Measurements from ENCODE around the gene PRELID1.
"Not testable (repeated sequence)": the region's sequence is repeated elsewhere in the genome, so short reads cannot be mapped to it uniquely, and the experiment has no call there.

PRELID1 gene

DNA sequence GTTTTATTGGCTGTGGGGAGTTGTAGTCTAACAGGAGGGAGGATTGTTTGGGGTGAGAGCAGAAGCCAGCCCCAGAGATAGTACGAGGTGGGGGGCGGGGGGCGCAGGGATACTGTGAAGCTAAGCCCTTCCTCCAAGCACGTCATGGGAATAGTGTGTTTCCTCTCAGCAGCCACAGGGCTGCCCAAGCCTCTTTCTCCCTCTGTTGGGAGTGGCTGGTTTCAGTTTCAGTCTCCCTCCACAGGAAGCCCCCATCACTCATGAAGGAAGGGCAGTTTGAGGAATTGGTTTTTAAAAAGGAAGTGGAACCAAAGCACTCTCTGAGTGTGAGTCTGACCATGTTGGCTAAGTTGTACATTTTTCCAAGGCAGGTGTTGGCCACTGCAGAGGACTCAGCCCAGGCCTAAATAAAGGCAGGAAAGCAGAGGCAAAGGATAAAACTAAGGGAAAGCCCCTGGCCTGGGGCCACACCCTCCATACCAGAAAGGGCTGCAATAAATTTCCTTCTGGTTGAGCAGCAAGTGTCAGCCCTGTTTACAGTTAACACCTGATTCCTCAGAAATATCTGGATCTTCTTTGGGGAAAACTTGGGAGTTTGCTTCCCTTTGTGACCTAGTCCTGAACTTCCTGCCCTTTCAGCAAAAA lies 3.2 kb upstream of the PRELID1 start:
- peak; percentile 42 for DNase-seq

DNA sequence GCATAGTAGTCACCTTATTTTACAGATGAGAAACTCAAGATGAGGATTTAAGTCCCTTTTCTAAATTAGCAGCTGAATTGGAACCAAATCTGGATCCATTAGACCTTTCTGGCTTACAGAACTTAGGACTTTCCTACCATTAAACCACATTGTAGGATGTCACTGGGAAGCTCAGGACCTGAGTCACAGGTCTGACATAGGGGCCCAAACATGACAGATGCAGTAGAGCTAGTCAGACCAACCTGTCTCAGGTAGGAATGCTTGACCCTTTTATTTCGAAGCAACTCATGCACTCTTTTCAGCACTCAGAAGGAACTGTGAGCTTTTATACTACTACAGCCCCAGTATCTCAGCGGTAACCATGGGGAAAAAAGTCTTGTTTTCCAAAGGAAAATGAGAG lies 2.6 kb upstream of the PRELID1 start:
- DNase-seq: no peak

DNA sequence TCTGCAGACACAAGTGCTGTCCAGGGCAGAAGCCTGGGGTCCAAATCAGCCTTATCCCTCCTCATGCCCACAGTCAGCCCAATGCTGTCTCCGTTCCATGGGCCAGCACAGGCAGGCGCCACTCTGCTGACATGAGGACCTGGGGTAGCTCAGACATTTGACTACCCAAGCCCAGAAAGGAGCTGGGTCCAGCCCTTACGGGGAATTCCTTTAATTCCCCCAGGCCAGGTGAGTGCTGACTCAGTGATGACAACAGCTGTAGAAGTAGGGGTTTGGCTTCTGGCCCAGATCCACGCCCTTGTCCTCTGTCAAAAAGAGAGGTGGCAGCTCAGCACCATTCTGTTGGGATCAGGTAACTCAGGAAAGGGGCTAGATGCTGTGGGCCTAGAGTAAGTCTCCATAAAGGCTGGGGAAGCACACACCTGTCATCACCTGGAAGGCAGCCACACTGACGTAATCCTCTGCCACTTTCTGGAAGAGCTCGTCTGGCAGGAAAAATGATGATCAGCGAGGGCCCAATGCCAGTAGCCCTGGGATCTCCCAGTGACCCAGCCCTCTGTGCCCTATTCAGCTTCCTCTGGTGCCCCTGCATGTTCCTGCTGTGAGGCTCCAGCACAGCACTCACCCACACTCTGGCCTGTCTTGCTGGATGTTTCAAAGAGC lies 2.0 kb upstream of the PRELID1 start:
- no peak for DNase-seq

DNA sequence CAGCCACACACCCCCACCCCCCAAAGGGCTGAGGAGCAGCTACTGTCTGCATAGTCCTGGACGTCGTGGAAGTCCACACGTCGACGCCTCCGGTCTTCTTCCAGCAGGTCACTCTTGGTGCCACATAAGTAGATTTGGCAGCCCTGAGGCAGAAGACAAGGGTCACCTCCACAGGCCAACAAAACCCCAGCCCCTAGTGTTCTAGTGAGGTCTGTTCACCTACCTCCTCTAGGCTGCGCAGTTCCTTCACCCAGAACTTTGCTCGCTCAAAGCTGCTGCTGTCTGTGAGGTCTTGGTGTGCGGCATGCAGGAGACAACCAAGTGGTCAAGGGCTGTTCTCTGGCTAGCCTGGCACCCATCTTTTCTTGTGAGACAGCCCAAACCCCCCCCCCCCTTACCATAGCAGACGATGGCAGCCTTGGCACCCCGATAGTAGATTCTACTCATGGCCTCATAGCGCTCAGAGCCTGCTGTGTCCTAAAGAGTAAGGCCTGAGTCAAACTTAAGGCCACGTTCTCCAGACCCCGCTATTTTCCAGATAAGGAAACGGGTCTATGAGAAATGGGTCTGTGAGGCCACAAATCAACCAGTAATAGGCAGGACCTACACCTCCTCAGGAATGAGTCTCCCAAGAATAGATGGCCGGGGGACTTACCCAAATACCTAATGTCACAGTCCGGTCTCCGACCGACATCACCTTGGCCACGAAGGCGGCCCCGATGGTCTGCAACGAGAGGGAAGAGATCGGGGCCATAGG lies 1.1 kb upstream of the PRELID1 start:
- no peak for DNase-seq

DNA sequence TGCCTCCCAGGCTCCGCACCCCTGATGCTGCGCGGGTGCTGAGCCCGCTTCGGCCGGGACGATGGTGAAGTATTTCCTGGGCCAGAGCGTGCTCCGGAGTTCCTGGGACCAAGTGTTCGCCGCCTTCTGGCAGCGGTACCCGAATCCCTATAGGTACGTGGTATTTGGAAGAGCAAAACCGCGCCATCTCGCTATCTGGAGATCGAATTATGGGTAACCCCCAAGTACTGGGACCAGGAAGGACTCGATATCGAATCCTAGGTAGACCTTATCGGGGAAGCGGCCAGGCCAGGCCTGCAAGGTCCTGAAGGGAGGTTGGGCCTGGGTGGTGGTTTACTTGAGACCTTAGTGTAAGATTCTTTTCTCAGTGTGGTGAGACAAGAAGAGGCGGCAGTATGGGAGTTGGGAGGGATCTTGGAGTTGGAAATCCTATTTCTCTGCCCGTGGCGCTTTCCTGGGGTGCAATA lies 359 bp downstream of the PRELID1 start:
- no peak for DNase-seq

DNA sequence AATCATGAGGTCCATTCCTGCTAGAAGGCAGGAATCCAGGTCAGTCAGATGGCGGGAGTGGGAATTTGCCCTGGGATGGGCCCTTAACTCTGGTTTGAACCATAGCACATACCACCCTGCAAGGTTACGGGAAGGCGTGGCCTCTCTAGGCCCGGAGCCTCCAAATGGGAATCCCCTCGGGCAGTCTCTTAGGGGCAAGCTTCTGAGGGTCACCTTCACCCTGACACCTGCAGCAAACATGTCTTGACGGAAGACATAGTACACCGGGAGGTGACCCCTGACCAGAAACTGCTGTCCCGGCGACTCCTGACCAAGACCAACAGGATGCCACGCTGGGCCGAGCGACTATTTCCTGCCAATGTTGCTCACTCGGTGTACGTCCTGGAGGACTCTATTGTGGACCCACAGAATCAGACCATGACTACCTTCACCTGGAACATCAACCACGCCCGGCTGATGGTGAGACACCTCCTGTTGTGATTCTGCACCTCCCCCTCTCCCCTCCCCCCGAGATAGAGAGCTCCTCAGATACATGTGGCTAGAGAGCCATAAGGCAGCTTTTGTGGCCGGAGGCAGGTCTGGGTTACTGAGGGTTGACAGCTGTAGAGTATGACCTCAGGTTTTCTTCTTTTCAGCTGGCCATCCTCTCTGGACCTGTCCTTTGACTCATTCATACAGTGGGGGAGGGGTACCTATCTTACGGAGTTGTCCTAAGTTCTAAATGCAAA lies 957 bp downstream of the PRELID1 start:
- peak; percentile 54 for DNase-seq

DNA sequence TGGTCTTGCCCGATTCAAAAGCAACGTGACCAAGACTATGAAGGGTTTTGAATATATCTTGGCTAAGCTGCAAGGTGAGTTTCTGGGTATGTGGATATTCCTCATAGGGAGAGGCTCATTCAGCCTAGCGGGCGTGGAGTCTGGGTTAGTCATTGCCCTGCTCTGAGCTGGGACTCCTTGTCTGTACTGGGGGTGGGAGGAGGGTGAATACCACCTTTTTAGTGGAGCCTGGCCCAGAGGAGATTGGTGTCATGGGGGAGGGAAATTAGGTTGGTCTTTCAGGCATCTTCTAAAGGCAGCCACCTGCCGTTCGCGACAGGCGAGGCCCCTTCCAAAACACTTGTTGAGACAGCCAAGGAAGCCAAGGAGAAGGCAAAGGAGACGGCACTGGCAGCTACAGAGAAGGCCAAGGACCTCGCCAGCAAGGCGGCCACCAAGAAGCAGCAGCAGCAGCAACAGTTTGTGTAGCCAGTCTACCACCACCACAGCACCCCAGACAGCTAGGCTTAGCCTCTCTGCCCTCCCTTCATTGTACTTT lies 2.6 kb downstream of the PRELID1 start:
- not testable (repeated sequence) for DNase-seq

DNA sequence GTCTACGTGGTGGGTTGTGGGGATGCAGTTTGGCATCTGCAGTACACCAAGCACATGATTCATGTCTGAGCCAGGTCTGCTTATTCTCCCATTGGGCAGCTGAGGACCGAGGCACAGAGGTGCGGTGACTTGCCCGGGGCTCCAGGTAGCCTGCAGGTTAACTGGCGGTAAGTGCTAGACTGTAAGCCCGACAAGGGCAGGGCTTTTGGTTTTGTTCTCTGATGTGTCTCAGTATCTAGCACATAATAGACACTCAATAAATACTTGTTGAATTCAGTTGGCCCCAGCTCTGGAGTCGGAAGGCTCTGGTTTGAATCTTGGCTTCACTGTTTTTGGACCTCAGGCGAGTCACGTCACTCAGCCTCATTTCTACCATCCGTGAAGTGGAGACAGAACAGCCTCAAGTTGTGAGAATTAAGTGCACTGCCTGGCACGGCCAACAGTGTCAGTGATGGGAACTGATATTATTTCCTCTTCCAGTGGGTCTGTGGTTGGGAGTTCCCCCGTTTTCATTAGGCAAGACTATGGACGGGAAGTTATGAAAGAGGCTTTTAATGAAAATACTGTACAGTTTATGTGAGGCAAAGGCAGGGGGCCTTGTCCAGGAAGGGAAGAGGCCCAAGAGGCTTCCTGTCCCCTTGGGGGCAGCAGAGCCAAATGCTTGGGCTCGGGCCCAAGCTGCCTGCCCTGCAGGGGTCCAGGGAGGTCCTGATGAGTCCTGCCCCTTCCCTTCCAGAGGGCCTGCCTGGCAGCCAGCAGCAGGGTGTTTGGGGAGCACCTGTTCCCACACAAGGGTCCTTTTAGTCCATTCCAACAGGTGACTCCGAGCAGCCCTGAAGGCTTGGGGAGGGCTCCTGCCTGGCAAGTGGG lies 3.3 kb downstream of the PRELID1 start:
- DNase-seq: no peak

DNA sequence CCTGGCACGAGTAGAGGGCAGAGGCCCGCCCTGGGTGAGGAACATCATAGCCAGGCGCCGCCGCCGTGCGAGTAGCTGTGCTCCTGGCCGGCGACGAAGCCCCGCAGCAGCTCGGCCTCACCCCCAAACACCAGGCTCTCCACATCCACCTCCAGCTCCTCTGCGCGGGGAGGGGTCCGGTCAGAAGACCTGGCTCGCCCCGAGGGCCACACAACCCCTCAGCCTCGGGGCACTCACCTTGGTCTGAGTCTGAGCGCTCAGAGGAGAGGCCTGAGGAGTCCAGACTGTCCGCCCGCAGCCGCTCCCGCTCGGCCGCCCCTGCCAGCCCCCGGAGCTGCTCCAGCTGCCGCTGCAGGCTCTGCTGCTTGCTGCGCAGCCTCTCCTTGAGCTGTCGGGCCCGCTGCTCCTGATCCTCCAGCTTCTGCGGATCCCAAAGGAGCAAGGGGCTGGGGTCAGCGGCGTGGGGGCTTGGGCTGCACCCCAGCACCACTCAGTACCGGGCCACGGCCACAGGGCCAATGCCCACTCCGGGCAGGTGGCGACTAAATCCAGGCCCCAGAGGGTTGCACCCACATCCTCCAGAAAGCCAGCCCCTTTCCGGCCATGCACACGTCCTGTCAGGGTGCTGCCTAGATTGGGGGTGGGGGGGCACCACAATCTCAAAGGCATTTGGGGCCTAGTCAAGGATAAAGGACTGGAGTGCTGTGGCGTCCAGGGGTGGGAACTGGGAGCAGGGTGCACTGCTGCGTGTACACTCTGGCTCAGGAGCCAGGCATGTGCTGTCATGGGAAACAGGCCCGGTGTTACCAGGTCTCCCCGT lies 4.2 kb downstream of the PRELID1 start:
- no peak for DNase-seq

DNA sequence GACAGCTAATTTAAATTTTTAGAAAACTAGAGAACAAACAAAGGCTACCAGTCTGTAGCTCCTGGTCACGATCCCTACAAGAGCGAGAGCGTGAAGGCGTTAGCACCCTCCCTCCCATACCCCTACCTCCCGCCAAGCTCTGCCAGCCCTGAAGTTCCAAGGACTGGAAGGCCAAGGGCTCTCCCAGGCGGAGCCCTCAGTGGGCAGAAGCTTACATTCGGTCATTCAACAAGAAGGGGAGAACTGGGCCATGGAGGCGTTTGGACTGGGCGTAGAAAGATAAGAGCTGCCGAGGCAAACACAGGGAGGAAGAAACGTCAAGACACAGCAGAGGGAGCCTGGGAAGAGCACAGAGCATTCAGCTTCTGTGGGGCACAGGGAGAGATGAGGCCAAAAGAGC lies 5.1 kb downstream of the PRELID1 start:
- no peak for DNase-seq

DNA sequence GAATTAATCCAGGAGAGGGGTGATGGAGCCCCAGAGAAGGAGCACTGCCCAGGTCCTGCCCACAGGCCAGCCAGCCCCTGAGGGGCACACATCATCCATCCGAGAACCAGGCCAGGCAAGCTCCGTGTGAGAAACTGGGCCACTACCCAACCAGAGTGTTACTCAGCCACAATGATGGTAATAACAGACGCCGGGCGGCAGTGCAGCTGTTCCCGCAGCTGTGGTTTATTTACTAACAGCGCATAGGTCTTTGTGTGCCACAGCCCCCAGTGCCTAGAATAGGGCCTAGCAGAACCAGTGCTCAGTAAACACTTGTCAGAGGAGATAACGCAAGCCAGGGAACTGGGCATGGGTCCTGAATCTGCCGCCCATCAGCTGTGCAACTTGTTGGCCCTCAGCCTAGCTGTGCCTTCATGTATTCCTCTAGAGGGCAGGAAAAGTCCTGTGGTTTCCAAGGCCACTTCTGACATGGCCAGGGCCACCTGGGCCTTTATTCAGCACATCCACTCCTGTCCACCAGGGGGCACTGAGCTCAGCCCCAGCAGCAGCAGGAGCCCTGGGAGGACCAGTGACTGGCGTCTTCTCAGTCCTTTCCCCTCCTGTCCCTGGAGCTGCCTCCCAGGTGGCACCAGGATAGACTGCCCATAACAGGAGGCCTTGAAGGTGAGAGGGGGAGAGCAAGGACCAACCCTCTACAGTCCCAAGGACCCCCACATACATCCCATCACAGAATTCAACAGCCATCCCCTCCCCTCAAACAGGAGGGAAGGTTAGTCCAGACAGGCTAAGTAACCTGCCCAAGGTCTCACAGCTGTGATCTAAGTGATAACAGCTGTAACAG lies 6.0 kb downstream of the PRELID1 start:
- DNase-seq: peak; percentile 83

DNA sequence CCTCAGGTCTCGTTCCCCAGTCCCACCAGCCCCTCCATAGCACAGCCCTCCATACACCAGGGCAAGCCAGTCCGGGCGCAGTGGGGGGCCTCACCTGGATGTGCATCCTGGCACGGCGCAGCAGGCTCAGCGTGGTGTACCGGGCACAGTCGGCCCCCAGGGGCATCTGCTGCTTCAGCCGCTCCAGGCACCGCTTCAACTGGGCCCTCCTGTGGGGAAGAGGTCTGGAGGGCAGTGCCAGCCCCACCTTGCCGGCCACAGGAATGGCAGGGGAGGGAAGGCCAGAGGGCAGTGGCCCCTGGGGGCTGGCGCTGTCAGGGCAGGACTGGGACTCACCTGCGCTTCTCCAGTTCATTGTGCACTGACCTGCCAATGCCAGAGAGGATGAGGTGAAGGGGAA lies 6.7 kb downstream of the PRELID1 start:
- no peak for DNase-seq

DNA sequence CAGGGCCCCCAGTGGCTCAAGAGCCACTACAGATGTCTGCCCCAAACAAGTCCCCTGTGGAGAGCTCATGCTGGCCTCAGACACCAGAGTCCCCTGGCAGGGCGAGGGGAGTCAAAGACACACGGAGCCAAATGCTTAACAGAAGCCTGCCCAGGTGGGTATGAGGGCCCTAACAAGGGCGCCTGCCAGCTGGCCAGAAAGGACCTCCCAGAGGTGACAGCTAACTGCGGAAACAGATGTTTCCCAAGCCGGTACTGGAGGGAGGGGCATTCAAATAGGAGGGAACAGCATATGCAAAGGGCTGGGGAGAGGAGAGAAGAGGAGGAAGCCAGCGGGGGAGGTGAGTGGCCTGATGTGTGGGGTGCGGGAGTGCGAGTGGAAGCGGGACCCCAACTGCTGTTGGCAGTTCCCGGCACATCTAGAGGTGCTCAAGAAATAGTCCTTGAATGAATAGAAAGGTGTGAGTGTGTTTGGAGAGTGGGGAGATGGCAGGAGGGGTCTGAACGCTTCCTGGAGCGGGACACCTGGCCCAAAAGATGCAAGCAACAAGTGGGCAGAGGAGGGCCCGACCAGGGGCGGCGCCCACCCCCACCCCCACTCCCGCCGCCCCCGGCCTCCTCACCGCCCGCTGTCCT lies 7.3 kb downstream of the PRELID1 start:
- DNase-seq: no peak

DNA sequence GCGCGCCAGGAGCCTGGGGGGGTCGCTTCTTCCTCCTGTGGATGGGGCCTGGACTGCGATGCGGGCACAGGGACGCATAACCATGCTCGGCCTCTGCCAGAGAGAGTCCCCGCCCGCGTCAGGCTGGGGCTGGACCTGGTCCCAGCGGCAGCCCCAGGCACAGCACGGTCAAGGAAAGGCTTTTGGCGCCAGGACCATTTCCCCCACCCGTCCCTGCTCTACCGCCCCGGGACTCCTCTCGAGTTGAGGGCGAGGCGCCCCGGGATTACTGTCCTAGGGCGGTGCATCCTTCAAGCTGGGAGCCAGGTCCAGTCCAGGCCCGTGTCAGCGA lies 7.8 kb downstream of the PRELID1 start:
- no peak for DNase-seq

DNA sequence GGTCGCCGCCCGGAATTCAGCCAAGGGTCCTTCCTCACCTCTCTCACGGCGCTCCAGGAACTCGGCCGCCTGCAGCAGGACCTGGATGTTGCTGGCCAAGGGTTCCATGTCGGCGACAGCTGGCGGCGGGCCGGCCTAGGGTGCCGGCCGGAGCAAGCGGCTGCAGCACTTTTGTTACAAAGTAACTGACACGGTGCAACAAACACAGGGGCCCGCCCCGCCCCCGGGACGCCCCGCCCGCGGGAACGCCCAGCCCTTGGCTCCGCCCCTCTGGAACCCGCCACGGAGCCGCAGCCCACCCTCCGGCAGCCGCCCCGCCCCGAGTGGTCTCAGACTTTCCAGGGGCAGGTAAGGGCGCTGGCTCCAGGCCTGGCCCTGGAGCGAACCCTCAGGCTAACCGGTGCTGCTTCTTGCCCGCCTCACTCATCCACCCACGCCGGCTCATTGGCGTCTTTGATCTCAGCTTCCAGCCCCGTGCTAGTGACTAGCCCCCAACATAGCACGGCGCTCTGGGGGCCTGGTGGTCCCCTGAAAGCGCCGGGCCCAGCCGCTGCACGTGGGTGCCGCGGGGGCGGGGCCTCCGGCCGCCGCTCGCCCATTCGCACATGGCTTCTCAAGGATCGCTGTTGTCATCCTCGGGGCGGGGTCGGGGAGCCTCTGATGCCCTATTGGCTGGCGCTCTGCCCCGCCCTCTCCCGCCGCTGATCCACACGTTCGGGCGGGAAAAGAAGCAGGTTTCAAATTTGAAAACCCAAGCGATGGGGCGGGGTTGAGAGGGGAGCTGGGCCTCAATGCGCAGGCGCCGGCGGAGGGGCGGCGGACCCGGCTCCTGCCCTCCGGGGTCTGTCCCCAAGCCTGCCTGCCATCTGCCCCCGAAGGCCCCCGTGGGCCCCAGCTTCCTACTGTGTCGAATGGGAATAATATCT lies 8.4 kb downstream of the PRELID1 start, which contains the start of gene MXD3:
MXD3 (minus strand) TSS at position 176 of the 926 bp plus-strand sequence; CDS start at position 108, 68 bp downstream.
- peak; percentile 99 for DNase-seq

DNA sequence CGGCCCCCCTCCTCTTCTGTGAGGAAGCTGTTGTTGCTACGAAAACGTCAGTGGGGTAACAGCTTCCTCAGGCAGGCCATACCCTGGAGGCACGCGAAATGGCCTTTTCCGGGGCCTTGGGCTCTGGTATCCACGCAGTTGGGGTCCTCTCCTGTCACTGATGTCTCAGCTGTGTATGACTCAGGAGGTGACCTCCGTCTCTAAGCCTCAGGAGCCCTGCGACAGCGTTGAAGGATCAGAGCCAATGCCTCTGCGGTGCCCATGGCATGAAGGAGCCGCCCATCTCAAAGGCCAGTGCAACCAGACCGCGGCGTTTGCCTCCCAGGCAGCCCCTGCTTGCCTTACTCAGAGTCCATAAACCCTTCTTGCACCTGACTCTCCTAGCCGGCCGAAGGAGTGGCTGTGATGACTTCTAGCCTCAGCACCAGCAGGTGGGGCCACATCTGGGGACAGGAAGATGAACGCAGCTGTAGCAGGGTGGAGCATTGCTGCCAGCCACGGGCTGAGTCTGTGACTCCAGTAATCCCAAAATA lies 9.1 kb downstream of the PRELID1 start:
- peak; percentile 73 for DNase-seq

DNA sequence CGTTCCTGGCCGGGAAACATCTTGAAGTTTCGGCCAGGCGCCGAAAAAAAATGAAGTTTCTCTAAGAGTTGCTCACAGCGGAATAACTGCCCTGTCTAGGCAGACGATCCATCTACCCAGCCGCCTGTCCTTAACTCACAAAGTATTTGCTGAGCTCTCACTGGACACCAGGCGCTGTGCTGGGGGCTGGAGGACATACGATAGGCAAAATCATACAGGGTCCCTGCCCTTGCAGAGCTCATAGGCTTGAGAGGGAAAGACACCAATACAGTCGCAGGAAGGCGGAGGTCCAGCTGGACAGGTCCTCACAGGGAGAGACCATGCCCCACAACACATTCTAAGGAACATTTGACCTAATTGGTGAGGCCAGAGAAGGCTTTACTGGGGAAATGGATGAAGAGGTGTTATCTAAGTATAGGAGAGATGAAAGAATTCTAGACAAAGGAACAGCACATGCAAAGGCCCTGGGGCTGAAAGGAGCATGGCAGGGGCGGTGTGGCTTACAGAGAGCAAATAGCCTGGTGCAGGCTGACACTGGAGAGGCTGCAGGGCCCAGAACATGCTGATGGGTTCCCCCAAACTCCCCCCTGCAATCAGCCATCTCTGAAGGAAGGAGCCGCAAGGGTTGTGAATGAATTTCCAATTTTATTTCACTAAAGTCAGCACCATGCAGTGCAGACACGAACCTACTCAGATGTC lies 10.1 kb downstream of the PRELID1 start:
- no peak for DNase-seq
